Fibroblast of skin of left quadriceps (primary cell): ENCODE results near the gene LAMA5.

Experiments
- DNase-seq, 2 experiments: peaks; one replicate each; pipeline ENCODE4 v3.0.0-alpha.2; 2013; ENCODE audit warnings: low read depth in 2 of 2

The LAMA5 gene

GRCh38 chr20:62367136-62367632 is at the start of gene LAMA5:
Gene LAMA5 (minus strand): TSS chr20:62367312. CDS start chr20:62367245, 67 bp downstream.
- DNase-seq: no peak

GRCh38 chr20:62415354-62416111 is 48.4 kb upstream of the LAMA5 start:
- no peak for DNase-seq

- no peak for DNase-seq
Observed at GRCh38 chr20:62413896-62414481, 46.9 kb upstream of the LAMA5 start.

GRCh38 chr20:62413025-62413570 is 46.0 kb upstream of the LAMA5 start:
- no peak for DNase-seq

- DNase-seq: no peak
Observed at GRCh38 chr20:62412194-62413024, 45.3 kb upstream of the LAMA5 start.

GRCh38 chr20:62411479-62412193 is 44.5 kb upstream of the LAMA5 start:
- no peak for DNase-seq

GRCh38 chr20:62410746-62411478 is 43.8 kb upstream of the LAMA5 start:
- no peak for DNase-seq

GRCh38 chr20:62409931-62410745 is 43.0 kb upstream of the LAMA5 start:
- no peak for DNase-seq

- DNase-seq: no peak
Observed at GRCh38 chr20:62409086-62409853, 42.2 kb upstream of the LAMA5 start.

GRCh38 chr20:62408640-62409039 is 41.5 kb upstream of the LAMA5 start:
- no peak for DNase-seq

GRCh38 chr20:62408055-62408454 is 40.9 kb upstream of the LAMA5 start:
- DNase-seq: no peak

GRCh38 chr20:62407221-62407992 is 40.3 kb upstream of the LAMA5 start, which contains the start of gene CABLES2:
Gene CABLES2 (minus strand): TSS chr20:62407285. CDS start chr20:62407276, 9 bp downstream.
- peak; percentile 80 for DNase-seq

- no peak for DNase-seq
Observed at GRCh38 chr20:62406635-62407176, 39.6 kb upstream of the LAMA5 start.

GRCh38 chr20:62405981-62406513 is 38.9 kb upstream of the LAMA5 start:
- no peak for DNase-seq

- no peak for DNase-seq
Observed at GRCh38 chr20:62405108-62405980, 38.2 kb upstream of the LAMA5 start.

- DNase-seq: no peak
Observed at GRCh38 chr20:62404761-62405107, 37.6 kb upstream of the LAMA5 start.
